SK-N-DZ (cell line): ENCODE measurements around the gene SH3RF3.

Source experiments
- DNase-seq: peaks from one replicate; pipeline ENCODE4 v3.0.0-alpha.2; 2015; ENCODE audit warnings: low spot score

The SH3RF3 gene

GRCh38 chr2:109349503-109350465, 220.8 kb downstream of the SH3RF3 start:
- no peak for DNase-seq

GRCh38 chr2:109350526-109350925, 221.5 kb downstream of the SH3RF3 start:
- no peak for DNase-seq

GRCh38 chr2:109351164-109351756, 222.3 kb downstream of the SH3RF3 start:
- DNase-seq = no peak

- no peak for DNase-seq
These were observed 223.3 kb downstream of the SH3RF3 start for GRCh38 chr2:109352056-109352897.

GRCh38 chr2:109352898-109353689, 224.1 kb downstream of the SH3RF3 start:
- DNase-seq = no peak

- no peak for DNase-seq
These were observed 225.1 kb downstream of the SH3RF3 start for GRCh38 chr2:109353806-109354745.

- DNase-seq = no peak
These were observed 226.3 kb downstream of the SH3RF3 start for GRCh38 chr2:109355192-109355843.

- DNase-seq = no peak
These were observed 227.5 kb downstream of the SH3RF3 start for GRCh38 chr2:109356324-109357035.

- DNase-seq = no peak
These were observed 235.2 kb downstream of the SH3RF3 start for GRCh38 chr2:109364217-109364616.

GRCh38 chr2:109365131-109365530, 236.1 kb downstream of the SH3RF3 start:
- DNase-seq = no peak

- DNase-seq = no peak
These were observed 238.7 kb downstream of the SH3RF3 start for GRCh38 chr2:109367683-109368082.

- DNase-seq = no peak
These were observed 239.8 kb downstream of the SH3RF3 start for GRCh38 chr2:109368798-109369197.

GRCh38 chr2:109369671-109370191, 240.7 kb downstream of the SH3RF3 start:
- DNase-seq = no peak

GRCh38 chr2:109370399-109371035, 241.5 kb downstream of the SH3RF3 start:
- DNase-seq = no peak

GRCh38 chr2:109371481-109372170, 242.6 kb downstream of the SH3RF3 start:
- no peak for DNase-seq

- DNase-seq = no peak
These were observed 243.2 kb downstream of the SH3RF3 start for GRCh38 chr2:109372171-109372568.

GRCh38 chr2:109372614-109373013, 243.6 kb downstream of the SH3RF3 start:
- DNase-seq = no peak
